ENCODE results near the gene SYNC. TPM values are rescaled to one million over a fixed set of nuclear protein-coding genes. Genes with fewer than 3 reads are reported as not detected.

The SYNC gene
- total RNA-seq, 6 experiments from 2014 or later: 0.29 to 2.1 (median 0.44) TPM

DNA sequence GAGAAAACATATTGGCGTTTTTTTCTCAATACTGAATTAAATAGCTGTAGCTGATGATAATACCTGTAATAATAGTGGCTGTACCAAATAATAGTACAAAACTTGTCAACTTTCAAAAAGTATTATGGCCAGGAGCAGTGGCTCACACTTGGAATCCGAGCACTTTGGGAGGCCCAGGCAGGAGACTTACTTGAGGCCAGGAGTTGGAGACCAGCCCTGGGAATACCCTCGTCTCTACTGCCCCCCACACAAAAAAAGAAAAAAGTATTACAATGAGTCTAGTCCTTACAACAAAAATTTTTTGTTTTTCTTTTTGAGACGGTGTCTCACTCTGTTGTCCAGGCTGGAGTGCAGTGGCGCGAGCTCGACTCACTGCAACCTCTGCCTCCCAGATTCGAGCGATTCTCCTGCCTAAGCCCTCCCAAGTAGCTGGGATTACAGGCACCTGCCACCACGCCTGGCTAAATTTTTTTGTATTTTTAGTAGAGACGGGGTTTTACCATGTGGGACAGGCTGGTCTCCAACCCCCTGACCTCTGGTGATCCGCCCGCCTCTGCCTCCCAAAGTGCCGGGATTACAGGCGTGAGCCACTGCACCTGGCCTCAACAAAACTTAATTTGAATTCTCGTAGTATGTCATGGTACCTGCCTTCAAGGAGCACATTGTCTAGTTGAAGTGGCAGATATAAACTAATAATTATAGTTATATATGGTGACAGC lies 50.2 kb downstream of the SYNC start:
- WGBS (ENCODE audit: insufficient coverage, low coverage, low lambda C conversion rate, missing lambda C conversion rate): 83% methylated on average over 12 of the region's 16 CpGs
- H3K36me3 ChIP-seq: peaks cover 0 to 36% (median 9%) of the 10 kb centered on the region in 4 donors
- DNase-seq: no peak
- H3K4me3 ChIP-seq: peak overlapping the region in 2 of 3 donors; percentile 69 to 94
- no peak for ATAC-seq
- H3K27me3 ChIP-seq: no peaks in the 10 kb centered on the region
- no peaks in the 10 kb centered on the region for H3K9me3 ChIP-seq
- peak overlapping the region in 1 of 3 donors; percentile 100 for H3K27ac ChIP-seq
- peaks cover 0 to 36% (median 5%) of the 10 kb centered on the region in 4 donors for H3K4me1 ChIP-seq
- no peak for TF ChIP-seq POLR2A (IDR thresholded peaks at IDR 0.05)
- TF ChIP-seq, protein P1, sequence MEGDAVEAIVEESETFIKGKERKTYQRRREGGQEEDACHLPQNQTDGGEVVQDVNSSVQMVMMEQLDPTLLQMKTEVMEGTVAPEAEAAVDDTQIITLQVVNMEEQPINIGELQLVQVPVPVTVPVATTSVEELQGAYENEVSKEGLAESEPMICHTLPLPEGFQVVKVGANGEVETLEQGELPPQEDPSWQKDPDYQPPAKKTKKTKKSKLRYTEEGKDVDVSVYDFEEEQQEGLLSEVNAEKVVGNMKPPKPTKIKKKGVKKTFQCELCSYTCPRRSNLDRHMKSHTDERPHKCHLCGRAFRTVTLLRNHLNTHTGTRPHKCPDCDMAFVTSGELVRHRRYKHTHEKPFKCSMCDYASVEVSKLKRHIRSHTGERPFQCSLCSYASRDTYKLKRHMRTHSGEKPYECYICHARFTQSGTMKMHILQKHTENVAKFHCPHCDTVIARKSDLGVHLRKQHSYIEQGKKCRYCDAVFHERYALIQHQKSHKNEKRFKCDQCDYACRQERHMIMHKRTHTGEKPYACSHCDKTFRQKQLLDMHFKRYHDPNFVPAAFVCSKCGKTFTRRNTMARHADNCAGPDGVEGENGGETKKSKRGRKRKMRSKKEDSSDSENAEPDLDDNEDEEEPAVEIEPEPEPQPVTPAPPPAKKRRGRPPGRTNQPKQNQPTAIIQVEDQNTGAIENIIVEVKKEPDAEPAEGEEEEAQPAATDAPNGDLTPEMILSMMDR (IDR thresholded peaks at IDR 0.05): no peak
- intact Hi-C loops (cut with DNase I): no loop called here

- WGBS (ENCODE audit: insufficient coverage, low coverage, low lambda C conversion rate, missing lambda C conversion rate): under 1% methylated on average over 17 of the region's 43 CpGs
- Histone ChIP-seq H3K4me1 (peaks cover 0 to 36% (median 5%) of the 10 kb centered on the region in 4 donors), H3K36me3 (peaks cover 0 to 32% (median 5%) of the 10 kb centered on the region in 4 donors), H3K27me3 (no peaks in the 10 kb centered on the region), H3K27ac (peak overlapping the region; percentile 75 to 100 (median 98)), H3K9me3 (no peaks in the 10 kb centered on the region), H3K4me3 (peak overlapping the region; percentile 69 to 94 (median 76))
- no peak for DNase-seq
- ATAC-seq: peak in 2 of 4 donors; percentile 17 to 24
- intact Hi-C loops (cut with DNase I): no loop called here
- TF ChIP-seq POLR2A (IDR thresholded peaks at IDR 0.05): no peak
- TF ChIP-seq, protein P1 (IDR thresholded peaks at IDR 0.05): no peak
Measured at GRCh38 chr1:32651461-32652073, 51.0 kb downstream of the SYNC start.

GRCh38 chr1:32650752-32651460 lies 51.7 kb downstream of the SYNC start, which contains the start of gene RBBP4:
RBBP4 (plus strand) TSS chr1:32651208; CDS start chr1:32651307, 99 bp downstream.
- intact Hi-C loops (cut with DNase I): no loop called here
- Histone ChIP-seq H3K4me3 (peak within 1 kb of the TSS; percentile 69 to 94 (median 76)), H3K27ac (peak within 1 kb of the TSS; percentile 98 to 100 (median 99)), H3K36me3 (peaks cover 0 to 25% (median 5%) of the 10 kb centered on the region in 4 donors), H3K9me3 (no peaks in the 10 kb centered on the region), H3K4me1 (peaks cover 0 to 36% (median 5%) of the 10 kb centered on the region in 4 donors), H3K27me3 (no peaks in the 10 kb centered on the region)
- ATAC-seq (peak; percentile 88 to 96 (median 94)), DNase-seq (peak; percentile 98 to 99 (median 98))
- 0% methylated on average over 12 of the region's 67 CpGs for WGBS (ENCODE audit: insufficient coverage, low coverage, low lambda C conversion rate, missing lambda C conversion rate)
- peak; percentile 79 for TF ChIP-seq POLR2A (IDR thresholded peaks at IDR 0.05)
- TF ChIP-seq, protein P1 (IDR thresholded peaks at IDR 0.05): no peak

- Histone ChIP-seq H3K9me3 (no peaks in the 10 kb centered on the region), H3K27ac (peak within 1 kb of the TSS; percentile 98 to 100 (median 99)), H3K4me3 (peak within 1 kb of the TSS; percentile 69 to 94 (median 76)), H3K27me3 (no peaks in the 10 kb centered on the region), H3K36me3 (peaks cover 0 to 22% (median 5%) of the 10 kb centered on the region in 4 donors), H3K4me1 (peaks cover 0 to 36% (median 5%) of the 10 kb centered on the region in 4 donors)
- peak; percentile 93 to 94 (median 93) for DNase-seq
- TF ChIP-seq, protein P1 (IDR thresholded peaks at IDR 0.05): no peak
- peak; percentile 71 for TF ChIP-seq POLR2A (IDR thresholded peaks at IDR 0.05)
- peak; percentile 84 to 90 (median 86) for ATAC-seq
- under 1% methylated on average over 21 of the region's 21 CpGs for WGBS (ENCODE audit: insufficient coverage, low coverage, low lambda C conversion rate, missing lambda C conversion rate)
- intact Hi-C loops (cut with DNase I): no loop called here
Measured at GRCh38 chr1:32650248-32650751, 52.3 kb downstream of the SYNC start, which contains the start of gene ZBTB8OS. ZBTB8OS (minus strand) TSS chr1:32650550; CDS start chr1:32650529, 21 bp downstream.

Measured in right lobe of liver (tissue), 6 donors.